SK-N-SH (cell line): ENCODE results near the gene JAKMIP3. TPM values are rescaled to one million over a fixed set of nuclear protein-coding genes. Genes with fewer than 3 reads are reported as not detected.

ENCODE experiments used
- CTCF ChIA-PET: fragments of 300-600, 350-600 bp; formaldehyde crosslinking; extraction: SDS; loops from one replicate; lab custom pipeline; 2021; lab: Yijun Ruan, JAX
- POLR2A ChIA-PET: fragments of 350-600 bp; sonication (Branson Sonifier 250); formaldehyde crosslinking; extraction: SDS; loops from one replicate; lab custom pipeline; 2020; ENCODE audit warnings: antibody characterized with exemption, inconsistent platforms; lab: Yijun Ruan, JAX
- DNase-seq: peaks from one replicate; pipeline ENCODE4 v3.0.0; 2012
- H2AFZ ChIP-seq: fragments of 200-600 bp; sonication (generic); 2 replicates; pipeline ENCODE4 v1.8.1; 2016; ENCODE audit warnings: antibody characterized with exemption, mild to moderate bottlenecking, low read depth
- H3F3A ChIP-seq: fragments of 200-600 bp; sonication (generic); replicated peaks from 2 replicates; pipeline ENCODE3; 2016; ENCODE audit warnings: antibody characterized with exemption, mild to moderate bottlenecking; ENCODE audit not compliant: insufficient read depth
- H3K27ac ChIP-seq, 2 experiments: fragments of 200-500 bp in 1 of 2; fragments of 200-600 bp in 1 of 2; sonication (Bioruptor generic) in 1 of 2; sonication (generic), shearing (Covaris generic) in 1 of 2; 2 replicates each; pipeline versions ENCODE4 v1.5.1 to v1.6.1; 2014 to 2016; ENCODE audit warnings: low read depth in 2 of 2, inconsistent platforms in 1 of 2, low read length in 1 of 2, mild to moderate bottlenecking in 1 of 2, mixed read lengths in 1 of 2
- H3K27me3 ChIP-seq: fragments of 200-600 bp; sonication (generic), shearing (Covaris generic); 2 replicates; pipeline ENCODE4 v1.6.1; 2016; ENCODE audit warnings: mixed run types; ENCODE audit not compliant: insufficient read depth
- H3K36me3 ChIP-seq, 2 experiments: fragments of 200-500 bp in 1 of 2; fragments of 200-600 bp in 1 of 2; sonication (Bioruptor generic) in 1 of 2; sonication (generic) in 1 of 2; replicated peaks in 1 of 2; 2 replicates each; pipeline versions ENCODE3 to v1.5.1; 2014 to 2016; ENCODE audit warnings: low read length in 1 of 2, mild to moderate bottlenecking in 1 of 2; ENCODE audit not compliant: insufficient read depth in 2 of 2, control insufficient read depth in 1 of 2
- H3K4me1 ChIP-seq, 2 experiments: fragments of 200-500 bp in 1 of 2; fragments of 200-600 bp in 1 of 2; sonication (Bioruptor generic) in 1 of 2; sonication (generic), shearing (Covaris generic) in 1 of 2; 2 replicates each; pipeline versions ENCODE4 v1.5.1 to v1.6.1; 2014 to 2016; ENCODE audit warnings: low read depth in 1 of 2, low read length in 1 of 2, mixed run types in 1 of 2; ENCODE audit not compliant: insufficient read depth in 2 of 2, control insufficient read depth in 1 of 2
- H3K4me2 ChIP-seq: fragments of 200-600 bp; sonication (generic), shearing (Covaris generic); 2 replicates; pipeline ENCODE4 v1.6.1; 2017; ENCODE audit warnings: mixed run types
- H3K4me3 ChIP-seq, 2 experiments: fragments of 200-500 bp in 1 of 2; fragments of 200-600 bp in 1 of 2; sonication (Bioruptor generic) in 1 of 2; sonication (generic), shearing (Covaris generic) in 1 of 2; 2 replicates each; pipeline versions ENCODE4 v1.5.1 to v1.8.1; 2014 to 2016; ENCODE audit warnings: low read depth in 2 of 2, inconsistent platforms in 1 of 2, low read length in 1 of 2, mild to moderate bottlenecking in 1 of 2, mixed read lengths in 1 of 2, moderate library complexity in 1 of 2
- H3K79me2 ChIP-seq: fragments of 200-600 bp; sonication (generic); 2 replicates; pipeline ENCODE4 v1.8.1; 2017; ENCODE audit warnings: mild to moderate bottlenecking; ENCODE audit not compliant: insufficient read depth
- H3K9ac ChIP-seq: fragments of 200-600 bp; sonication (generic); 2 replicates; pipeline ENCODE4 v1.6.1; 2017; ENCODE audit warnings: mixed run types
- H3K9me2 ChIP-seq: fragments of 200-600 bp; sonication (generic); 2 replicates; pipeline ENCODE4 v1.6.1; 2017; ENCODE audit warnings: mixed run types
- H3K9me3 ChIP-seq: fragments of 200-600 bp; sonication (generic); 2 replicates; pipeline ENCODE4 v1.6.1; 2017; ENCODE audit warnings: mixed run types, mild to moderate bottlenecking, moderate library complexity
- H4K20me1 ChIP-seq: fragments of 200-600 bp; sonication (generic); 2 replicates; pipeline ENCODE4 v1.6.1; 2017; ENCODE audit warnings: mild to moderate bottlenecking, mixed run types; ENCODE audit not compliant: insufficient read depth
- CHD2 ChIP-seq: fragments of 150-350 bp; IDR thresholded peaks from 2 replicates; pipeline ENCODE4 v1.6.1; 2018; ENCODE audit warnings: low read length; ENCODE audit not compliant: partially characterized antibody
- ELF1 ChIP-seq: IDR thresholded peaks from 2 replicates; pipeline ENCODE4 v1.4.0; 2012
- EP300 ChIP-seq, 2 experiments: IDR thresholded peaks; 2 replicates each; pipeline versions ENCODE4 v1.4.0 to v1.6.1; 2012; ENCODE audit warnings: borderline replicate concordance in 1 of 2, low read depth in 1 of 2, low read length in 1 of 2
- FOSL2 ChIP-seq: IDR thresholded peaks from 2 replicates; pipeline ENCODE4 v1.4.0; 2012; ENCODE audit warnings: low read depth, mild to moderate bottlenecking, moderate library complexity, borderline replicate concordance
- GABPA ChIP-seq: IDR thresholded peaks from 2 replicates; pipeline ENCODE4 v1.4.0; 2012; ENCODE audit warnings: low read depth, mild to moderate bottlenecking
- JUND ChIP-seq: IDR thresholded peaks from 2 replicates; pipeline ENCODE4 v1.4.0; 2012
- MAX ChIP-seq: IDR thresholded peaks from 2 replicates; pipeline ENCODE4 v1.4.0; 2012; ENCODE audit warnings: low read depth
- MEF2A ChIP-seq: IDR thresholded peaks from 2 replicates; pipeline ENCODE4 v1.4.0; 2012; ENCODE audit warnings: low read depth, borderline replicate concordance
- NRF1 ChIP-seq: IDR thresholded peaks from 2 replicates; pipeline ENCODE4 v1.6.1; 2012; ENCODE audit warnings: low read depth, mild to moderate bottlenecking, low read length
- RCOR1 ChIP-seq: fragments of 150-350 bp; IDR thresholded peaks from 2 replicates; pipeline ENCODE4 v1.6.1; 2017; ENCODE audit warnings: antibody characterized with exemption, low read length
- TAF1 ChIP-seq: IDR thresholded peaks from 2 replicates; pipeline ENCODE4 v1.6.1; 2012; ENCODE audit warnings: low read depth, mild to moderate bottlenecking, low read length, moderate library complexity, borderline replicate concordance
- USF1 ChIP-seq: IDR thresholded peaks from 2 replicates; pipeline ENCODE4 v1.4.0; 2012; ENCODE audit warnings: low read depth, borderline replicate concordance
- USF2 ChIP-seq: fragments of 150-350 bp; IDR thresholded peaks from 2 replicates; pipeline ENCODE4 v1.6.1; 2017; ENCODE audit warnings: antibody characterized with exemption, low read length, low read depth, borderline replicate concordance
- YY1 ChIP-seq: IDR thresholded peaks from 2 replicates; pipeline ENCODE4 v1.4.0; 2012; ENCODE audit warnings: low read depth, mild to moderate bottlenecking
- WGBS: methylation state at CpG from one replicate; pipeline ENCODE4 v1.1.6; 2017; ENCODE audit warnings: low lambda C conversion rate; 5-methylcytosine and 5-hydroxymethylcytosine counted together
- polyA plus RNA-seq, 3 experiments: library from polyadenylated mRNA; depleted of rRNA; stranded (reverse); fragments of >200 nt; gene quantifications; 2 replicates each; pipeline ENCODE4 v1.2.3, GENCODE V29; 2012

JAKMIP3 gene
- polyA plus RNA-seq, 1 of the 3 experiments (the other 2 are of a cell fraction): 0.02 TPM

GRCh38 chr10:132107186-132107948, 41.6 kb downstream of the JAKMIP3 start:
- Histone ChIP-seq H4K20me1 (no peaks in the 10 kb centered on the region), H3K27me3 (no peaks in the 10 kb centered on the region), H3K4me1 (no peaks in the 10 kb centered on the region), H3K36me3 (no peaks in the 10 kb centered on the region), H3K4me2 (no peak overlapping the region), H3K27ac (no peak overlapping the region), H3K79me2 (no peaks in the 10 kb centered on the region), H2AFZ (no peak overlapping the region), H3K9me3 (no peaks in the 10 kb centered on the region), H3F3A (no peaks in the 10 kb centered on the region), H3K9ac (no peak overlapping the region), H3K9me2 (no peaks in the 10 kb centered on the region), H3K4me3 (no peak overlapping the region)
- WGBS: 53% methylated on average over 20 of the region's 27 CpGs
- TF ChIP-seq YY1 (no peak), ELF1 (no peak), GABPA (no peak), TAF1 (no peak), JUND (no peak), USF2 (no peak), CHD2 (no peak), EP300 (IDR thresholded peaks at IDR 0.05; ENCODE audit: borderline replicate concordance in 1 of 2, low read depth in 1 of 2, low read length in 1 of 2) (no peak), USF1 (no peak), NRF1 (no peak), MEF2A (no peak), RCOR1 (no peak), MAX (no peak), FOSL2 (no peak)
- DNase-seq: no peak
- ChIA-PET CTCF (interaction anchor here (1.4 kb wide), 1 partner anchor 222 kb away, joined by 3 read pairs; no protein-coding TSS in a partner anchor), POLR2A (no interaction called here)
